HEK293 (cell line): ENCODE measurements around the gene NIP7.

Experiments
- CTCF ChIA-PET: fragments of 350-600 bp; formaldehyde crosslinking; extraction: SDS; loops from one replicate; lab custom pipeline; 2021; ENCODE audit warnings: antibody characterized with exemption; lab: Yijun Ruan, JAX
- POLR2A ChIA-PET: fragments of 300-600 bp; formaldehyde crosslinking; extraction: SDS; loops from one replicate; lab custom pipeline; 2020; ENCODE audit warnings: antibody characterized with exemption, inconsistent platforms; lab: Yijun Ruan, JAX
- H3K27ac ChIP-seq: fragments of 200-500 bp; sonication (Bioruptor generic); 2 replicates; pipeline ENCODE4 v1.5.1; 2014; ENCODE audit warnings: low read depth, low read length, control low read depth, inconsistent platforms; ENCODE audit errors: extremely low read depth
- H3K36me3 ChIP-seq, 2 experiments: fragments of 200-500 bp in 1 of 2; sonication (Bioruptor generic) in 1 of 2; 1 replicate in 1 of 2; 2 replicates in 1 of 2; pipeline ENCODE4 v1.5.1; 2014 to 2017; ENCODE audit warnings: inconsistent platforms in 2 of 2, low read length in 2 of 2; ENCODE audit not compliant: control insufficient read depth in 2 of 2, insufficient read depth in 1 of 2
- H3K4me1 ChIP-seq: fragments of 200-500 bp; sonication (Bioruptor generic); 2 replicates; pipeline ENCODE4 v1.5.1; 2014; ENCODE audit warnings: mild to moderate bottlenecking, low read length, inconsistent platforms; ENCODE audit not compliant: control insufficient read depth, insufficient read depth
- H3K4me3 ChIP-seq: 2 replicates; pipeline ENCODE4 v1.5.1; 2011; ENCODE audit warnings: low read depth, mild to moderate bottlenecking, control low read depth, low read length, moderate library complexity
- H3K9me3 ChIP-seq: fragments of 200-500 bp; sonication (Bioruptor generic); 2 replicates; pipeline ENCODE4 v1.5.1; 2014; ENCODE audit warnings: low read depth, low read length, inconsistent platforms; ENCODE audit not compliant: control insufficient read depth, insufficient read depth
- KLF8 ChIP-seq: fragments of 450-650 bp; formaldehyde crosslinking; IDR thresholded peaks from 2 replicates; pipeline ENCODE4 v1.5.1; 2016; ENCODE audit warnings: missing biosample characterization, missing genetic modification characterization
- OVOL3 ChIP-seq: fragments of 450-650 bp; formaldehyde crosslinking; IDR thresholded peaks from 2 replicates; pipeline ENCODE4 v1.5.1; 2016; ENCODE audit warnings: missing biosample characterization, missing genetic modification characterization
- REPIN1 ChIP-seq: fragments of 450-650 bp; formaldehyde crosslinking; IDR thresholded peaks from 2 replicates; pipeline ENCODE4 v1.5.1; 2017; ENCODE audit warnings: missing biosample characterization, missing genetic modification characterization, low read depth
- REST ChIP-seq: fragments of 450-650 bp; formaldehyde crosslinking; IDR thresholded peaks from 2 replicates; pipeline ENCODE4 v1.5.1; 2016; ENCODE audit warnings: missing biosample characterization, missing genetic modification characterization
- SP2 ChIP-seq: fragments of 450-650 bp; formaldehyde crosslinking; IDR thresholded peaks from 2 replicates; pipeline ENCODE4 v1.5.1; 2016; ENCODE audit warnings: missing biosample characterization, missing genetic modification characterization
- SP3 ChIP-seq: fragments of 450-650 bp; formaldehyde crosslinking; IDR thresholded peaks from 2 replicates; pipeline ENCODE4 v1.5.1; 2016; ENCODE audit warnings: missing biosample characterization, missing genetic modification characterization
- ZEB2 ChIP-seq: fragments of 450-650 bp; formaldehyde crosslinking; IDR thresholded peaks from 2 replicates; pipeline ENCODE4 v1.5.1; 2016; ENCODE audit warnings: missing biosample characterization, missing genetic modification characterization
- ZFP37 ChIP-seq: fragments of 450-650 bp; formaldehyde crosslinking; IDR thresholded peaks from 2 replicates; pipeline ENCODE4 v1.5.1; 2016; ENCODE audit warnings: missing biosample characterization, missing genetic modification characterization
- ZFP69B ChIP-seq: fragments of 450-650 bp; formaldehyde crosslinking; IDR thresholded peaks from 2 replicates; pipeline ENCODE4 v1.5.1; 2016; ENCODE audit warnings: missing biosample characterization, missing genetic modification characterization
- ZNF133 ChIP-seq: fragments of 450-650 bp; formaldehyde crosslinking; IDR thresholded peaks from 2 replicates; pipeline ENCODE4 v1.5.1; 2016; ENCODE audit warnings: missing biosample characterization, missing genetic modification characterization
- ZNF239 ChIP-seq: fragments of 450-650 bp; formaldehyde crosslinking; IDR thresholded peaks from 2 replicates; pipeline ENCODE4 v1.5.1; 2016; ENCODE audit warnings: missing biosample characterization, missing genetic modification characterization
- ZNF354C ChIP-seq: fragments of 450-650 bp; formaldehyde crosslinking; IDR thresholded peaks from 2 replicates; pipeline ENCODE4 v1.5.1; 2016; ENCODE audit warnings: missing biosample characterization, missing genetic modification characterization, low read depth, borderline replicate concordance
- ZNF366 ChIP-seq: fragments of 450-650 bp; formaldehyde crosslinking; conservative IDR thresholded peaks from 2 replicates; pipeline ENCODE4 v1.5.1; 2016; ENCODE audit warnings: missing biosample characterization, missing genetic modification characterization
- ZNF513 ChIP-seq: fragments of 450-650 bp; IDR thresholded peaks from 2 replicates; pipeline ENCODE4 v1.5.1; 2018; ENCODE audit warnings: missing biosample characterization, missing genetic modification characterization
- ZNF518A ChIP-seq: fragments of 450-650 bp; formaldehyde crosslinking; conservative IDR thresholded peaks from 2 replicates; pipeline ENCODE4 v1.5.1; 2016; ENCODE audit warnings: low read depth, missing biosample characterization, missing genetic modification characterization
- ZNF548 ChIP-seq: fragments of 450-650 bp; formaldehyde crosslinking; IDR thresholded peaks from 2 replicates; pipeline ENCODE4 v1.5.1; 2016; ENCODE audit warnings: missing biosample characterization, missing genetic modification characterization
- ZNF621 ChIP-seq: fragments of 450-650 bp; formaldehyde crosslinking; IDR thresholded peaks from 2 replicates; pipeline ENCODE4 v1.5.1; 2017; ENCODE audit warnings: missing biosample characterization, missing genetic modification characterization
- ZNF626 ChIP-seq: fragments of 450-650 bp; sonication (Bioruptor Pico); formaldehyde crosslinking; IDR thresholded peaks from 2 replicates; pipeline ENCODE4 v1.5.1; 2018; ENCODE audit warnings: missing biosample characterization, missing genetic modification characterization, inconsistent platforms
- ZNF670 ChIP-seq: fragments of 450-650 bp; formaldehyde crosslinking; IDR thresholded peaks from 2 replicates; pipeline ENCODE4 v1.5.1; 2016; ENCODE audit warnings: missing biosample characterization, missing genetic modification characterization, low read depth
- ZNF701 ChIP-seq: fragments of 450-650 bp; formaldehyde crosslinking; IDR thresholded peaks from 2 replicates; pipeline ENCODE4 v1.5.1; 2016; ENCODE audit warnings: missing biosample characterization, missing genetic modification characterization
- ZNF843 ChIP-seq: fragments of 450-650 bp; formaldehyde crosslinking; IDR thresholded peaks from 2 replicates; pipeline ENCODE4 v1.5.1; 2016; ENCODE audit warnings: missing biosample characterization, missing genetic modification characterization
- TF ChIP-seq, protein P1 (sequence below): fragments of 450-650 bp; formaldehyde crosslinking; IDR thresholded peaks from 2 replicates; pipeline ENCODE4 v1.5.1; 2016; ENCODE audit warnings: missing biosample characterization, missing genetic modification characterization

NIP7 gene

GRCh38 chr16:69363281-69363717 is 23.7 kb downstream of the NIP7 start:
- ChIA-PET POLR2A (interaction anchor here (0.7 to 1.4 kb wide), 2 partner anchors 11 to 20 kb away, joined by 3 to 4 read pairs; no protein-coding TSS in a partner anchor), CTCF (no interaction called here)
- Histone ChIP-seq H3K4me3 (no peak overlapping the region), H3K9me3 (no peaks in the 10 kb centered on the region), H3K4me1 (no peaks in the 10 kb centered on the region), H3K27ac (no peak overlapping the region), H3K36me3 (peaks cover 27 to 66% of the 10 kb centered on the region in 2 experiments; a peak in 2 of 3 replicates)
- TF ChIP-seq ZNF621 (tag by site-specific recombination) = no peak
- no peak for TF ChIP-seq ZNF626
- TF ChIP-seq, protein P1, sequence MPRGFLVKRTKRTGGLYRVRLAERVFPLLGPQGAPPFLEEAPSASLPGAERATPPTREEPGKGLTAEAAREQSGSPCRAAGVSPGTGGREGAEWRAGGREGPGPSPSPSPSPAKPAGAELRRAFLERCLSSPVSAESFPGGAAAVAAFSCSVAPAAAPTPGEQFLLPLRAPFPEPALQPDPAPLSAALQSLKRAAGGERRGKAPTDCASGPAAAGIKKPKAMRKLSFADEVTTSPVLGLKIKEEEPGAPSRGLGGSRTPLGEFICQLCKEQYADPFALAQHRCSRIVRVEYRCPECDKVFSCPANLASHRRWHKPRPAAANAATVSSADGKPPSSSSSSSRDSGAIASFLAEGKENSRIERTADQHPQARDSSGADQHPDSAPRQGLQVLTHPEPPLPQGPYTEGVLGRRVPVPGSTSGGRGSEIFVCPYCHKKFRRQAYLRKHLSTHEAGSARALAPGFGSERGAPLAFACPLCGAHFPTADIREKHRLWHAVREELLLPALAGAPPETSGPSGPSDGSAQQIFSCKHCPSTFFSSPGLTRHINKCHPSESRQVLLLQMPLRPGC (tag by site-specific recombination) = no peak
- no peak for TF ChIP-seq ZNF701
- no peak for TF ChIP-seq REPIN1 (tag by site-specific recombination)
- no peak for TF ChIP-seq ZNF518A (tag by site-specific recombination)
- TF ChIP-seq SP3 (tag by site-specific recombination) = no peak

GRCh38 chr16:69364088-69364487 is 24.5 kb downstream of the NIP7 start:
- Histone ChIP-seq H3K9me3 (no peaks in the 10 kb centered on the region), H3K4me1 (no peaks in the 10 kb centered on the region), H3K27ac (no peak overlapping the region), H3K36me3 (peaks cover 27 to 74% of the 10 kb centered on the region in 2 experiments; a peak in 2 of 3 replicates), H3K4me3 (no peak overlapping the region)
- no peak for TF ChIP-seq OVOL3
- no peak for TF ChIP-seq ZNF239
- ChIA-PET POLR2A (no interaction called here), CTCF (interaction anchor here (0.6 kb wide), 1 partner anchor 744 kb away, joined by 3 read pairs; no protein-coding TSS in a partner anchor)

DNA sequence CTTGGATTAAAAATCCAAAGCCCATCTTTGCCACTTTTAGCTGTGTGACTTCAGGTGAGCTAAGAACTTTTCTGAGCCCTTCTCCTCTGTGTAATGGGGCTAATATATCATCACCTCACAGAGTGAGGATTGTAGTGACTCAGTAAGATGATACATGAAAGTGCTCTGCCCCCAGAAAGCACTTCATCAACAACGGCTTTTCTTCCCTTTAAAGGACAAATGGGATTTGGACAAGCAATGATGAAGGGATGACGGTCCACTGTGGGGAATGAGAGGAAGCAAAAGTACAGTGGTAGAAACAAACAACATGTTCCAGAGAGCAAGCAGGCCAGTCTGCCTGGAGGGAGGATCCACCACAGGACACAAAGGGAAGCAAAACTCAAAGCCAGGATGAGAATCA is 26.3 kb downstream of the NIP7 start:
- ChIA-PET POLR2A (no interaction called here), CTCF (no interaction called here)
- H3K4me3 ChIP-seq = no peak overlapping the region
- H3K27ac ChIP-seq = no peak overlapping the region
- H3K9me3 ChIP-seq = no peaks in the 10 kb centered on the region
- no peaks in the 10 kb centered on the region for H3K4me1 ChIP-seq
- TF ChIP-seq ZFP69B (tag by site-specific recombination) (no peak), ZNF670 (tag by site-specific recombination) (no peak), ZNF843 (no peak), ZEB2 (no peak), ZNF133 (tag by site-specific recombination) (no peak), ZFP37 (tag by site-specific recombination) (no peak), KLF8 (tag by site-specific recombination) (no peak), ZNF513 (tag by site-specific recombination) (no peak), ZNF366 (tag by site-specific recombination) (no peak), ZNF548 (tag by site-specific recombination) (no peak), SP2 (tag by site-specific recombination) (no peak), REST (tag by site-specific recombination) (no peak), ZNF354C (tag by site-specific recombination) (no peak), OVOL3 (no peak)
- peaks cover 22 to 85% of the 10 kb centered on the region in 2 experiments for H3K36me3 ChIP-seq
